Body of pancreas (tissue), 4 donors: ENCODE data around the gene PTBP1. TPM values are rescaled to one million over a fixed set of nuclear protein-coding genes. Genes with fewer than 3 reads are reported as not detected.

Experiments used
- ATAC-seq: fragments of 150-250 bp; one replicate; pipeline ENCODE4 v1.9.1; 2016
- DNase-seq, 4 donors: peaks; one replicate each; pipeline ENCODE4 v3.0.0-alpha.2; 2019
- H3K27ac ChIP-seq, 4 donors: fragments of 200-600 bp; sonication (generic); 1 replicate in 3 of 4; 2 replicates in 1 of 4; pipeline versions ENCODE4 v1.5.1 to v1.6.1; 2016 to 2019; ENCODE audit warnings: mild to moderate bottlenecking in 1 of 4, mixed read lengths in 1 of 4, moderate library complexity in 1 of 4
- H3K27me3 ChIP-seq, 2 donors: fragments of 200-600 bp; sonication (generic); one replicate each; pipeline ENCODE4 v1.6.0; 2016; ENCODE audit warnings: mild to moderate bottlenecking in 1 of 2
- H3K36me3 ChIP-seq, 2 donors: fragments of 200-600 bp; sonication (generic); replicated peaks in 1 of 2; 2 replicates each; pipeline ENCODE4 v1.5.1; 2016; ENCODE audit warnings: low read depth in 2 of 2; ENCODE audit not compliant: insufficient read depth in 1 of 2
- H3K4me1 ChIP-seq: fragments of 200-600 bp; sonication (generic); one replicate; pipeline ENCODE4 v1.6.0; 2016
- H3K4me3 ChIP-seq, 2 donors: fragments of 200-600 bp; sonication (generic); 1 replicate in 1 of 2; 2 replicates in 1 of 2; pipeline ENCODE4 v1.5.1; 2016 to 2019
- H3K9me3 ChIP-seq, 3 donors: fragments of 200-600 bp; sonication (generic); 1 replicate in 2 of 3; 2 replicates in 1 of 3; pipeline ENCODE4 v1.5.1; 2016
- POLR2A ChIP-seq, 3 donors: fragments of 450-650 bp; IDR thresholded peaks; one replicate each; pipeline ENCODE4 v1.6.1; 2016; ENCODE audit warnings: antibody characterized with exemption in 3 of 3, mild to moderate bottlenecking in 2 of 3
- WGBS, 2 donors: methylation state at CpG; one replicate each; pipeline ENCODE4 v1.1.5; 2017; 5-methylcytosine and 5-hydroxymethylcytosine counted together
- intact Hi-C: fragments of 100-400 bp; cut with DNase I; formaldehyde crosslinking; loops from one replicate; pipeline ENCODE4 v1.15.1; 2023
- total RNA-seq, 2 donors: library from RNA; depleted of rRNA; stranded (reverse); fragments of >200 nt; gene quantifications; one replicate each; pipeline ENCODE4 v1.1.0, GENCODE V29; 2016
- TF ChIP-seq, protein P1 (sequence below), 7 experiments: fragments of 450-650 bp in 4 of 7; fragments of 200-600 bp in 3 of 7; sonication (generic) in 3 of 7; IDR thresholded peaks; one replicate each; pipeline ENCODE4 v1.5.1; 2016 to 2019; ENCODE audit warnings: antibody characterized with exemption in 7 of 7

The PTBP1 gene
- 100 to 1,000 TPM in 1 of 2 donors, 10 to 100 TPM in 1; 78.9 to 100 TPM for total RNA-seq

GRCh38 chr19:796692-797527, at the start of gene PTBP1:
Gene PTBP1 (plus strand): TSS chr19:797452. CDS start chr19:797498, 46 bp downstream.
- no peaks in the 10 kb centered on the region for H3K9me3 ChIP-seq

DNA sequence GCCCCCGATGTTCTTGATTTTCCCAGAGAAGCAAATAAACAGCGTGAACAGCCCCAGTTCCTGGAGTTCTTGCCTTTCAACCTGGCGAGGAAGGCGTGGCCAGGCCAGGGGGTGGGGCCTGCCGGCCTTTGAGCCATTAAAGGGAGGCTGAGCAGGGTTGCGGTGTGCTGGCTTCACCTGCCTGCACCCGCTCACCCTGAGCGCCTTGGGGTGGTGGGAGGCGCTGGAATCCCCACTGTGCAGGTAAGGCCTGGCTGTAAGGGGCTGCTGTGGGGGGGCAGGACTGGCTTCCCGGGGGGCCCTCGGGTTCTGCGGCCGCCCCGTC, 49.0 kb upstream of the PTBP1 start:
- Histone ChIP-seq H3K27ac (no peak overlapping the region), H3K9me3 (no peaks in the 10 kb centered on the region), H3K36me3 (no peaks in the 10 kb centered on the region), H3K4me1 (peaks cover 11% of the 10 kb centered on the region), H3K27me3 (peaks cover 0 to 7% of the 10 kb centered on the region in 2 donors), H3K4me3 (no peak overlapping the region)
- no peak for ATAC-seq
- no peak for DNase-seq
- TF ChIP-seq POLR2A (IDR thresholded peaks at IDR 0.05): no peak
- TF ChIP-seq, protein P1, sequence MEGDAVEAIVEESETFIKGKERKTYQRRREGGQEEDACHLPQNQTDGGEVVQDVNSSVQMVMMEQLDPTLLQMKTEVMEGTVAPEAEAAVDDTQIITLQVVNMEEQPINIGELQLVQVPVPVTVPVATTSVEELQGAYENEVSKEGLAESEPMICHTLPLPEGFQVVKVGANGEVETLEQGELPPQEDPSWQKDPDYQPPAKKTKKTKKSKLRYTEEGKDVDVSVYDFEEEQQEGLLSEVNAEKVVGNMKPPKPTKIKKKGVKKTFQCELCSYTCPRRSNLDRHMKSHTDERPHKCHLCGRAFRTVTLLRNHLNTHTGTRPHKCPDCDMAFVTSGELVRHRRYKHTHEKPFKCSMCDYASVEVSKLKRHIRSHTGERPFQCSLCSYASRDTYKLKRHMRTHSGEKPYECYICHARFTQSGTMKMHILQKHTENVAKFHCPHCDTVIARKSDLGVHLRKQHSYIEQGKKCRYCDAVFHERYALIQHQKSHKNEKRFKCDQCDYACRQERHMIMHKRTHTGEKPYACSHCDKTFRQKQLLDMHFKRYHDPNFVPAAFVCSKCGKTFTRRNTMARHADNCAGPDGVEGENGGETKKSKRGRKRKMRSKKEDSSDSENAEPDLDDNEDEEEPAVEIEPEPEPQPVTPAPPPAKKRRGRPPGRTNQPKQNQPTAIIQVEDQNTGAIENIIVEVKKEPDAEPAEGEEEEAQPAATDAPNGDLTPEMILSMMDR (IDR thresholded peaks at IDR 0.05): no peak
- intact Hi-C loops: no loop called here
- 72 to 83% methylated on average over 1 to 10 of the region's 14 CpGs for WGBS, 2 donors

More at GRCh38 chr19:796692-797527, at the start of gene PTBP1:
- H3K27ac ChIP-seq: peak within 1 kb of the TSS; percentile 97 to 100 (median 98)
- H3K4me1 ChIP-seq: peaks cover 41% of the 10 kb centered on the region
- peak; percentile 100 for DNase-seq
- H3K4me3 ChIP-seq: peak within 1 kb of the TSS; percentile 83 to 97
- intact Hi-C loops: no loop called here
- peak; percentile 86 for ATAC-seq
- H3K36me3 ChIP-seq: no peaks in the 10 kb centered on the region
- TF ChIP-seq, protein P1 (IDR thresholded peaks at IDR 0.05): peak in 3 of 7 experiments; percentile 11 to 51 (median 44)
- peak; percentile 74 to 82 (median 81) for TF ChIP-seq POLR2A (IDR thresholded peaks at IDR 0.05)
- WGBS, 2 donors: 1% methylated on average over 23 to 78 of the region's 83 CpGs
- no peaks in the 10 kb centered on the region for H3K27me3 ChIP-seq

DNA sequence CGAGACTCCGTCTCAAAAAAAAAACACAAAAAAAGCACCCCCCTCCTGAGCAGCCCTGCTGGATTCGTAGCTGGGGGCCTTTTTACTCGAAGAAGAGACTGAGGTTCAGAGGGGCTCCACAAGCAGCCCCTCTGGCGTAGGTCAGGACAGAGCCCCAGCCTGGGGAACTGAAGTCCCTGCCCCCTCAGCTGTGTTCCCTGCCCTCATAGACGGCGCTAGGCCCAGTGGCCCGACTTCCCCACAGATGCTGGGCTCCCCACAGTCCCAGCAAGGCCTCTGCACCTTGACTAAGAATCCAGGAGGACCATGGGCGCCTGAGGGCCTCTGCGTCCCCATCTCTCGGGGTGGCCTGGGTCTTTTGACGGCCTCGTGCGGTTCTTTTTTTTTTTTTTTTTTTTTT, 47.4 kb upstream of the PTBP1 start:
- no peak for ATAC-seq
- no peak overlapping the region for H3K4me3 ChIP-seq
- H3K27ac ChIP-seq: no peak overlapping the region
- TF ChIP-seq, protein P1 (IDR thresholded peaks at IDR 0.05): no peak
- no peak for TF ChIP-seq POLR2A (IDR thresholded peaks at IDR 0.05)
- peaks cover 0 to 7% of the 10 kb centered on the region in 2 donors for H3K27me3 ChIP-seq
- intact Hi-C loops: no loop called here
- no peaks in the 10 kb centered on the region for H3K36me3 ChIP-seq
- 83 to 94% methylated on average over 11 to 14 of the region's 14 CpGs for WGBS, 2 donors
- no peak for DNase-seq
- peaks cover 11% of the 10 kb centered on the region for H3K4me1 ChIP-seq
- H3K9me3 ChIP-seq: no peaks in the 10 kb centered on the region

- ATAC-seq (peak; percentile 47), DNase-seq (peak; percentile 36 to 71 (median 59))
- H3K9me3 ChIP-seq: no peaks in the 10 kb centered on the region
Measured at GRCh38 chr19:750640-751423, 46.4 kb upstream of the PTBP1 start, which contains the start of gene MISP. Gene MISP (plus strand): TSS chr19:751112. CDS start chr19:756947, 5,835 bp downstream.

More at GRCh38 chr19:750640-751423, 46.4 kb upstream of the PTBP1 start, which contains the start of gene MISP:
- Histone ChIP-seq H3K27me3 (peaks cover 0 to 7% of the 10 kb centered on the region in 2 donors), H3K4me1 (peaks cover 11% of the 10 kb centered on the region), H3K4me3 (no peak within 1 kb of the TSS), H3K36me3 (no peaks in the 10 kb centered on the region), H3K27ac (no peak within 1 kb of the TSS)
- TF ChIP-seq, protein P1 (IDR thresholded peaks at IDR 0.05): no peak
- TF ChIP-seq POLR2A (IDR thresholded peaks at IDR 0.05): no peak
- intact Hi-C loops: no loop called here
- 45 to 47% methylated on average over 4 to 26 of the region's 31 CpGs for WGBS, 2 donors
